Endodermal cell (in vitro differentiated cells): Measurements from ENCODE around the gene LYZL1. TPM values are rescaled to one million over a fixed set of nuclear protein-coding genes. Genes with fewer than 3 reads are reported as not detected.

Experiments used
- DNase-seq: peaks from one replicate; pipeline ENCODE4 v3.0.0-alpha.2; 2017
- H3K27ac ChIP-seq: 2 replicates; pipeline ENCODE4 v1.5.1; 2013; ENCODE audit warnings: mild to moderate bottlenecking, low read depth, low read length, moderate library complexity
- H3K27me3 ChIP-seq: 2 replicates; pipeline ENCODE4 v1.6.1; 2013; ENCODE audit warnings: mild to moderate bottlenecking, low read length, moderate library complexity; ENCODE audit not compliant: insufficient read depth, control insufficient read depth, poor library complexity, severe bottlenecking
- H3K36me3 ChIP-seq: 2 replicates; pipeline ENCODE4 v1.7.0; 2013; ENCODE audit warnings: mild to moderate bottlenecking, low read length, moderate library complexity; ENCODE audit not compliant: control insufficient read depth, insufficient read depth
- H3K4me1 ChIP-seq: one replicate; pipeline ENCODE4 v1.7.0; 2013; ENCODE audit warnings: low read length; ENCODE audit not compliant: control insufficient read depth, insufficient read depth
- H3K4me3 ChIP-seq: 2 replicates; pipeline ENCODE4 v1.5.1; 2013; ENCODE audit warnings: mild to moderate bottlenecking, low read length, moderate library complexity
- H3K9ac ChIP-seq: 2 replicates; pipeline ENCODE4 v1.6.1; 2013; ENCODE audit warnings: mild to moderate bottlenecking, low read length, moderate library complexity; ENCODE audit not compliant: poor library complexity, severe bottlenecking; ENCODE audit errors: extremely low read depth
- H3K9me3 ChIP-seq: 2 replicates; pipeline ENCODE4 v1.6.1; 2013; ENCODE audit warnings: mild to moderate bottlenecking, low read length, moderate library complexity; ENCODE audit not compliant: control insufficient read depth
- H3K27ac Mint-ChIP-seq: 2 replicates; pipeline ENCODE4 v1.8.0; 2020; ENCODE audit warnings: mixed read lengths
- H3K27me3 Mint-ChIP-seq: 2 replicates; pipeline ENCODE4 v1.8.0; 2021; ENCODE audit warnings: mild to moderate bottlenecking, mixed read lengths; ENCODE audit not compliant: insufficient read depth
- H3K36me3 Mint-ChIP-seq: 2 replicates; pipeline ENCODE4 v1.8.0; 2020; ENCODE audit warnings: low read depth, mixed read lengths
- H3K4me1 Mint-ChIP-seq: 2 replicates; pipeline ENCODE4 v1.8.0; 2020; ENCODE audit warnings: mixed read lengths
- H3K4me3 Mint-ChIP-seq: 2 replicates; pipeline ENCODE4 v1.8.0; 2020; ENCODE audit warnings: mild to moderate bottlenecking, moderate library complexity, mixed read lengths
- H3K9me3 Mint-ChIP-seq: 2 replicates; pipeline ENCODE4 v1.8.0; 2020; ENCODE audit warnings: mild to moderate bottlenecking, mixed read lengths
- CTCF ChIP-seq: fragments of 200-600 bp; sonication (generic); conservative IDR thresholded peaks from 2 replicates; pipeline ENCODE4 v1.5.0; 2021; ENCODE audit warnings: antibody characterized with exemption, mild to moderate bottlenecking
- WGBS, 2 experiments: methylation state at CpG; one replicate each; pipeline versions ENCODE4 v1.1.5 to v1.1.7; 2013; ENCODE audit warnings: missing lambda C conversion rate in 2 of 2, mixed read lengths in 1 of 2; ENCODE audit not compliant: insufficient coverage in 1 of 2, insufficient read length in 1 of 2; 5-methylcytosine and 5-hydroxymethylcytosine counted together
- total RNA-seq, 2 donors: library from RNA; stranded (reverse); fragmentation: NEBNext Ultra II Directional in 1 of 2; extraction: Animal tissue kit (Norgen Biotek cat#: 25700) in 1 of 2; gene quantifications; 2 replicates in 1 of 2; 3 replicates in 1 of 2; pipeline ENCODE4 v1.2.1, GENCODE V29; 2021

The LYZL1 gene
- total RNA-seq, 2 donors from 2014 or later, result not detected

DNA sequence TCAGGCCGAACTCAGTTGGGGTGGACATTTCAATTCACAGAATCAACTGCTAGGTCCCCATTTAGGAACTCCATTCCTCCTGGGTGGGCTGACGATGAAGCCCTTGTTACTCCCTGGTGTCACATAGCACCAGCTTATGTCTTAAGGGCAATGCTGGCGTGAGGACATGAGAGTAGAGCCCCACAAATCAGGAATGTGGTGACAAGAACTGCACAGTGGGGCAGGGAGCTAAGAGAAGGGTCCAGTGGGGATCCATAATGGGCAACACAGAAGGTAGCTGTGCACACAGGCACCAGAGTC, 57.0 kb downstream of the LYZL1 start:
- Histone ChIP-seq H3K4me3 (no peak overlapping the region), H3K36me3 (no peaks in the 10 kb centered on the region), H3K9me3 (peaks cover 26% of the 10 kb centered on the region), H3K9ac (no peak overlapping the region), H3K27me3 (no peaks in the 10 kb centered on the region), H3K27ac (no peak overlapping the region), H3K4me1 (peaks cover 7% of the 10 kb centered on the region)
- Mint-ChIP-seq H3K4me3 (no peak overlapping the region), H3K36me3 (peaks cover 4% of the 10 kb centered on the region), H3K9me3 (peaks cover 27% of the 10 kb centered on the region), H3K4me1 (peaks cover 13% of the 10 kb centered on the region), H3K27me3 (no peaks in the 10 kb centered on the region), H3K27ac (no peak overlapping the region)
- TF ChIP-seq CTCF, result no peak
- no peak for DNase-seq
- 88 to 93% methylated on average over 1 to 3 of the region's 3 CpGs for WGBS, 2 experiments

GRCh38 chr10:29346296-29347001, 57.6 kb downstream of the LYZL1 start:
- H3K36me3 Mint-ChIP-seq, result peaks cover 4% of the 10 kb centered on the region
- H3K4me1 Mint-ChIP-seq, result peaks cover 13% of the 10 kb centered on the region
- H3K9me3 Mint-ChIP-seq, result peaks cover 23% of the 10 kb centered on the region
- H3K4me3 Mint-ChIP-seq, result no peak overlapping the region
- no peak overlapping the region for H3K9ac ChIP-seq
- peaks cover 7% of the 10 kb centered on the region for H3K4me1 ChIP-seq
- peaks cover 26% of the 10 kb centered on the region for H3K9me3 ChIP-seq
- H3K27me3 Mint-ChIP-seq, result peaks cover 2% of the 10 kb centered on the region
- WGBS, 2 experiments, result 95 to 98% methylated on average over 4 to 9 of the region's 9 CpGs
- H3K27ac ChIP-seq, result no peak overlapping the region
- no peaks in the 10 kb centered on the region for H3K27me3 ChIP-seq
- no peak overlapping the region for H3K27ac Mint-ChIP-seq
- H3K4me3 ChIP-seq, result no peak overlapping the region
- TF ChIP-seq CTCF, result no peak
- DNase-seq, result no peak
- H3K36me3 ChIP-seq, result no peaks in the 10 kb centered on the region

GRCh38 chr10:29348836-29349235, 60.0 kb downstream of the LYZL1 start:
- peaks cover 5% of the 10 kb centered on the region for H3K9me3 ChIP-seq
- Mint-ChIP-seq H3K4me3 (no peak overlapping the region), H3K27ac (no peak overlapping the region), H3K36me3 (no peaks in the 10 kb centered on the region), H3K27me3 (peaks cover 4% of the 10 kb centered on the region), H3K9me3 (no peaks in the 10 kb centered on the region), H3K4me1 (peaks cover 13% of the 10 kb centered on the region)
- no peak overlapping the region for H3K4me3 ChIP-seq
- no peak overlapping the region for H3K27ac ChIP-seq
- DNase-seq, result no peak
- WGBS, 2 experiments, result 91 to 100% methylated on average over 4 to 5 of the region's 5 CpGs
- no peaks in the 10 kb centered on the region for H3K36me3 ChIP-seq
- no peak overlapping the region for H3K9ac ChIP-seq
- TF ChIP-seq CTCF, result no peak
- H3K4me1 ChIP-seq, result peaks cover 7% of the 10 kb centered on the region
- no peaks in the 10 kb centered on the region for H3K27me3 ChIP-seq
